WTC11 (cell line): ENCODE measurements around the gene WASF3. TPM values are rescaled to one million over a fixed set of nuclear protein-coding genes. Genes with fewer than 3 reads are reported as not detected.

ENCODE experiments used
- ATAC-seq: fragments of 200-7000 bp; cut with Tn5 transposase; 2 replicates; pipeline ENCODE4 v1.10.0; 2021; ENCODE audit warnings: mild to moderate bottlenecking, moderate library complexity
- CTCF ChIA-PET: fragments of 300-600 bp; sonication (Branson Sonifier 250); formaldehyde crosslinking; loops from one replicate; lab custom pipeline; 2021; ENCODE audit warnings: antibody characterized with exemption; lab: Charles Lee
- POLR2A ChIA-PET: fragments of 350-600 bp; sonication (Branson Sonifier 250); formaldehyde crosslinking; loops from one replicate; lab custom pipeline; 2021; ENCODE audit warnings: antibody characterized with exemption; lab: Charles Lee
- DNase-seq: peaks from one replicate; pipeline ENCODE4 v3.0.0; 2021; ENCODE audit warnings: low spot score
- H3K27ac Mint-ChIP-seq: 2 replicates; pipeline ENCODE4 v1.8.0; 2021; ENCODE audit warnings: mixed read lengths
- H3K27me3 Mint-ChIP-seq: 2 replicates; pipeline ENCODE4 v1.8.0; 2021; ENCODE audit warnings: low read depth, mild to moderate bottlenecking, moderate library complexity, mixed read lengths
- H3K36me3 Mint-ChIP-seq: 2 replicates; pipeline ENCODE4 v1.8.0; 2021; ENCODE audit warnings: mixed read lengths
- H3K4me1 Mint-ChIP-seq: 2 replicates; pipeline ENCODE4 v1.8.0; 2022; ENCODE audit warnings: mixed read lengths
- H3K4me3 Mint-ChIP-seq: 2 replicates; pipeline ENCODE4 v1.8.0; 2021; ENCODE audit warnings: mild to moderate bottlenecking, moderate library complexity, mixed read lengths
- H3K9me3 Mint-ChIP-seq: 2 replicates; pipeline ENCODE4 v1.8.0; 2021; ENCODE audit warnings: mixed read lengths
- ATF1 ChIP-seq: sonication (generic); formaldehyde crosslinking; IDR thresholded peaks from 2 replicates; pipeline ENCODE4 v1.8.1; 2023; ENCODE audit warnings: mild to moderate bottlenecking, moderate library complexity, missing genetic modification reagents
- FOXP1 ChIP-seq: sonication (generic); formaldehyde crosslinking; IDR thresholded peaks from 2 replicates; pipeline ENCODE4 v1.8.0; 2022; ENCODE audit warnings: missing genetic modification reagents, mild to moderate bottlenecking, moderate library complexity, borderline replicate concordance
- IRF2 ChIP-seq: sonication (generic); formaldehyde crosslinking; IDR thresholded peaks from 2 replicates; pipeline ENCODE4 v1.8.0; 2022; ENCODE audit warnings: low read depth, missing genetic modification reagents, borderline replicate concordance
- JUN ChIP-seq: sonication (generic); formaldehyde crosslinking; IDR thresholded peaks from 2 replicates; pipeline ENCODE4 v1.8.0; 2023; ENCODE audit warnings: mild to moderate bottlenecking, missing genetic modification reagents
- MXD4 ChIP-seq: fragments of 250-450 bp; sonication (Bioruptor Pico); IDR thresholded peaks from 2 replicates; pipeline ENCODE4 v1.8.0; 2021; ENCODE audit warnings: mild to moderate bottlenecking, moderate library complexity, borderline replicate concordance
- NFATC4 ChIP-seq: fragments of 250-450 bp; sonication (Bioruptor Pico); IDR thresholded peaks from 2 replicates; pipeline ENCODE4 v1.9.0; 2021; ENCODE audit warnings: mild to moderate bottlenecking
- NFYB ChIP-seq: sonication (generic); formaldehyde crosslinking; conservative IDR thresholded peaks from 2 replicates; pipeline ENCODE4 v1.8.0; 2022; ENCODE audit warnings: low read depth, missing genetic modification reagents
- NR2C2 ChIP-seq: sonication (generic); formaldehyde crosslinking; IDR thresholded peaks from 2 replicates; pipeline ENCODE4 v1.8.0; 2022; ENCODE audit warnings: mild to moderate bottlenecking, missing genetic modification reagents
- OVOL2 ChIP-seq: fragments of 250-450 bp; sonication (Bioruptor Pico); IDR thresholded peaks from 2 replicates; pipeline ENCODE4 v1.9.0; 2021; ENCODE audit warnings: mild to moderate bottlenecking, borderline replicate concordance
- RELA ChIP-seq: sonication (generic); formaldehyde crosslinking; IDR thresholded peaks from 2 replicates; pipeline ENCODE4 v1.8.1; 2022; ENCODE audit warnings: missing genetic modification reagents, mild to moderate bottlenecking, borderline replicate concordance
- SMAD3 ChIP-seq: sonication (generic); formaldehyde crosslinking; IDR thresholded peaks from 2 replicates; pipeline ENCODE4 v1.8.0; 2022; ENCODE audit warnings: missing genetic modification reagents, mild to moderate bottlenecking, borderline replicate concordance
- SMAD4 ChIP-seq: sonication (generic); formaldehyde crosslinking; IDR thresholded peaks from 2 replicates; pipeline ENCODE4 v1.8.0; 2022; ENCODE audit warnings: mild to moderate bottlenecking, missing genetic modification reagents
- SP1 ChIP-seq: sonication (generic); formaldehyde crosslinking; conservative IDR thresholded peaks from 2 replicates; pipeline ENCODE4 v1.8.1; 2022; ENCODE audit warnings: missing genetic modification reagents
- TEAD4 ChIP-seq: sonication (generic); formaldehyde crosslinking; IDR thresholded peaks from 2 replicates; pipeline ENCODE4 v1.8.0; 2022; ENCODE audit warnings: mild to moderate bottlenecking, missing genetic modification reagents
- ZNF317 ChIP-seq: sonication (generic); formaldehyde crosslinking; IDR thresholded peaks from 2 replicates; pipeline ENCODE4 v1.8.1; 2023; ENCODE audit warnings: low read depth, mild to moderate bottlenecking, moderate library complexity, missing genetic modification reagents, borderline replicate concordance
- total RNA-seq: library from RNA; stranded (reverse); gene quantifications from 3 replicates; pipeline ENCODE4 v1.2.3, GENCODE V29; 2021
- TF ChIP-seq, protein P1 (sequence below): sonication (generic); formaldehyde crosslinking; IDR thresholded peaks from 2 replicates; pipeline ENCODE4 v1.8.1; 2022; ENCODE audit warnings: mild to moderate bottlenecking, moderate library complexity, missing genetic modification reagents
- TF ChIP-seq, protein P2 (sequence below): fragments of 250-450 bp; sonication (Bioruptor Pico); conservative IDR thresholded peaks from 2 replicates; pipeline ENCODE4 v1.9.0; 2021; ENCODE audit warnings: mild to moderate bottlenecking
- TF ChIP-seq, protein P3 (sequence below): sonication (generic); formaldehyde crosslinking; IDR thresholded peaks from 2 replicates; pipeline ENCODE4 v1.8.0; 2022; ENCODE audit warnings: mild to moderate bottlenecking, missing genetic modification reagents
- TF ChIP-seq, protein P4 (sequence below): sonication (generic); formaldehyde crosslinking; conservative IDR thresholded peaks from 2 replicates; pipeline ENCODE4 v1.8.1; 2023; ENCODE audit warnings: mild to moderate bottlenecking, low read depth, missing genetic modification reagents, moderate library complexity
- TF ChIP-seq, protein P5 (sequence below): sonication (generic); formaldehyde crosslinking; conservative IDR thresholded peaks from 2 replicates; pipeline ENCODE4 v1.8.1; 2022; ENCODE audit warnings: mild to moderate bottlenecking, missing genetic modification reagents
- TF ChIP-seq, protein P6 (sequence below): sonication (generic); formaldehyde crosslinking; IDR thresholded peaks from 2 replicates; pipeline ENCODE4 v1.8.1; 2023; ENCODE audit warnings: mild to moderate bottlenecking, missing genetic modification reagents, borderline replicate concordance
- TF ChIP-seq, protein P7 (sequence below): fragments of 200-600 bp; IDR thresholded peaks from 2 replicates; pipeline ENCODE4 v1.8.0; 2022; ENCODE audit warnings: antibody characterized with exemption

The WASF3 gene
- total RNA-seq, 1 experiment from 2014 or later: 26.8 TPM

DNA sequence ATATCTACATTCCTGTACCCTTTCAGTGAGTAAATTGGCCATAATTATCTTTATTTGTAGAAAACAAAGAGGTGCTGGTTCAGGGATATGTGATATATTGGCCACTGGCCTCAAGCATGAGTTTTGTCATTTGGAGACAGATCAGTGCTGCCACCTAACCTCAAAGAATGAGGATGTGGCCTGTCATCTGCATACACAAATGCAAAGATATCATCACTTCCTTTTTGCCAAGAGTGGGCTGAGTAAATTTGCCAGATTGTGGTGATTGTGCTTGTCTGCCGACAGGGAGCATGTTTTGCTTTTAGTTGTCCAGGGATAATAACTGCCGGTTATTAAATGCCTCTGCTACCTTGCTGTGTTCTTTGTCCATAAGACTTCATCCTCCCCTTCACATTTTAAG lies 44.2 kb downstream of the WASF3 start:
- Mint-ChIP-seq H3K9me3 (peaks cover 2% of the 10 kb centered on the region), H3K27me3 (no peaks in the 10 kb centered on the region), H3K4me1 (peaks cover 41% of the 10 kb centered on the region), H3K4me3 (no peak overlapping the region), H3K36me3 (peaks cover 1% of the 10 kb centered on the region; the same call in 1 of the 2 replicates), H3K27ac (no peak overlapping the region)
- ATAC-seq (peak; percentile 31; the same call in 1 of the 2 replicates), DNase-seq (no peak)
- ChIA-PET POLR2A (no interaction called here), CTCF (interaction anchor here (1.2 kb wide), 1 partner anchor 97 kb away, joined by 3 read pairs; no protein-coding TSS in a partner anchor)
- TF ChIP-seq JUN (CRISPR knock-in tag): no peak
- TF ChIP-seq, protein P1, sequence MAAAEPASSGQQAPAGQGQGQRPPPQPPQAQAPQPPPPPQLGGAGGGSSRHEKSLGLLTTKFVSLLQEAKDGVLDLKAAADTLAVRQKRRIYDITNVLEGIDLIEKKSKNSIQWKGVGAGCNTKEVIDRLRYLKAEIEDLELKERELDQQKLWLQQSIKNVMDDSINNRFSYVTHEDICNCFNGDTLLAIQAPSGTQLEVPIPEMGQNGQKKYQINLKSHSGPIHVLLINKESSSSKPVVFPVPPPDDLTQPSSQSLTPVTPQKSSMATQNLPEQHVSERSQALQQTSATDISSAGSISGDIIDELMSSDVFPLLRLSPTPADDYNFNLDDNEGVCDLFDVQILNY (CRISPR knock-in tag): no peak
- no peak for TF ChIP-seq MXD4 (CRISPR knock-in tag)
- TF ChIP-seq, protein P2, sequence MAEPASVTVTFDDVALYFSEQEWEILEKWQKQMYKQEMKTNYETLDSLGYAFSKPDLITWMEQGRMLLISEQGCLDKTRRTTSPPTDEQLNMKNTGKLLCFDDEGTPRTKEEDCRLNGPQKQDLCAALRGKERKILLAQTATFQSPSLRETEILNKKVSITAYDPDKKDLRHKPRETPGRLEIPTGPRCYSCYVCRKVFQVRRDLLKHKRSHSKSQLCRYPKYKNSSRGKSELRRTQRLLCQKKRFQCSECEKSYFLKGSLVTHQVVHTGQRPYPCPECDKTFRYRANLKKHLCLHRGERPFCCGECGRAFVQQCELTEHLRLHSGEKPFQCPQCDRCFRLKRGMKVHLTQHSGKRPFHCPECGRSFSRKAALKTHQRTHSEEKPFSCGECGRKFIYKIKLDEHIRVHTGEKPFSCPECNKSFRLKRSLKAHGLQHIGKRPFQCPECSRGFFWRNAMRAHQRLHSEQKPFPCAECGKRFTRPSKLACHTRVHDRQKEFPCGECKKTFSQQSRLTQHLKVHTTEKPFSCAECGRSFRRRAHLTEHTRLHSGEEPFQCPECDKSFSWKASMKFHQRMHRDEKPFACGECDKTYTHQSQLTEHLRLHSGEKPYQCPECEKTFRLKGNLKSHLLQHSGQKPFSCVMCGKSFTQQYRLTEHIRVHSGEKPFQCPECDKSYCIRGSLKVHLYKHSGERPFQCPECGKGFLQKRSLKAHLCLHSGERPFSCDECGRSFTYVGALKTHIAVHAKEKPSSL (CRISPR knock-in tag): no peak
- no peak for TF ChIP-seq RELA
- no peak for TF ChIP-seq ATF1 (CRISPR knock-in tag)
- TF ChIP-seq, protein P3, sequence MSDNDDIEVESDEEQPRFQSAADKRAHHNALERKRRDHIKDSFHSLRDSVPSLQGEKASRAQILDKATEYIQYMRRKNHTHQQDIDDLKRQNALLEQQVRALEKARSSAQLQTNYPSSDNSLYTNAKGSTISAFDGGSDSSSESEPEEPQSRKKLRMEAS (CRISPR knock-in tag): no peak
- TF ChIP-seq NFATC4: no peak
- TF ChIP-seq, protein P4, sequence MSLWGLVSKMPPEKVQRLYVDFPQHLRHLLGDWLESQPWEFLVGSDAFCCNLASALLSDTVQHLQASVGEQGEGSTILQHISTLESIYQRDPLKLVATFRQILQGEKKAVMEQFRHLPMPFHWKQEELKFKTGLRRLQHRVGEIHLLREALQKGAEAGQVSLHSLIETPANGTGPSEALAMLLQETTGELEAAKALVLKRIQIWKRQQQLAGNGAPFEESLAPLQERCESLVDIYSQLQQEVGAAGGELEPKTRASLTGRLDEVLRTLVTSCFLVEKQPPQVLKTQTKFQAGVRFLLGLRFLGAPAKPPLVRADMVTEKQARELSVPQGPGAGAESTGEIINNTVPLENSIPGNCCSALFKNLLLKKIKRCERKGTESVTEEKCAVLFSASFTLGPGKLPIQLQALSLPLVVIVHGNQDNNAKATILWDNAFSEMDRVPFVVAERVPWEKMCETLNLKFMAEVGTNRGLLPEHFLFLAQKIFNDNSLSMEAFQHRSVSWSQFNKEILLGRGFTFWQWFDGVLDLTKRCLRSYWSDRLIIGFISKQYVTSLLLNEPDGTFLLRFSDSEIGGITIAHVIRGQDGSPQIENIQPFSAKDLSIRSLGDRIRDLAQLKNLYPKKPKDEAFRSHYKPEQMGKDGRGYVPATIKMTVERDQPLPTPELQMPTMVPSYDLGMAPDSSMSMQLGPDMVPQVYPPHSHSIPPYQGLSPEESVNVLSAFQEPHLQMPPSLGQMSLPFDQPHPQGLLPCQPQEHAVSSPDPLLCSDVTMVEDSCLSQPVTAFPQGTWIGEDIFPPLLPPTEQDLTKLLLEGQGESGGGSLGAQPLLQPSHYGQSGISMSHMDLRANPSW (CRISPR knock-in tag): no peak
- no peak for TF ChIP-seq TEAD4 (CRISPR knock-in tag)
- TF ChIP-seq, protein P5, sequence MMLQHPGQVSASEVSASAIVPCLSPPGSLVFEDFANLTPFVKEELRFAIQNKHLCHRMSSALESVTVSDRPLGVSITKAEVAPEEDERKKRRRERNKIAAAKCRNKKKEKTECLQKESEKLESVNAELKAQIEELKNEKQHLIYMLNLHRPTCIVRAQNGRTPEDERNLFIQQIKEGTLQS (CRISPR knock-in tag): no peak
- no peak for TF ChIP-seq NR2C2 (CRISPR knock-in tag)

DNA sequence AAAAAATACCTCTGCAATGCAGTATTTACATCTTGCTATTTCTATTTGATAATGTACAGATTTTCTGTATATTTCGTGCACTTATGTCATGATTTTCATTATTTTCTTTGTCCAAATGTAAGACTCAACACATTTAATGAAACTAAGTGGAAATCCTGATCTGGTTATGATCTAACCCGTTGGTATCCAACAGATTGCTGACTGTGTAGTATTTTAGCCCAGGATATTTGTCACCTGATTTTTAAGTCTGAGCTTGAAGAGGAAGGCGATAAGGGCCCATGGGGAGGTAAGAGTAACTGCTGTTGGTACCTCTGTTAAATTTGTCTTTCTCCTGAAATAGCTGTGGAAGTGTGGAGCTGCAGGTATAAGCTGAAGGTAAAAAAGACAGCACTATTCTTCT lies 45.3 kb downstream of the WASF3 start:
- CTCF ChIA-PET: no interaction called here

More for the DNA sequence above, 45.3 kb downstream of the WASF3 start:
- H3K9me3 Mint-ChIP-seq: no peaks in the 10 kb centered on the region
- ATAC-seq (no peak), DNase-seq (no peak)
- TF ChIP-seq, protein P6, sequence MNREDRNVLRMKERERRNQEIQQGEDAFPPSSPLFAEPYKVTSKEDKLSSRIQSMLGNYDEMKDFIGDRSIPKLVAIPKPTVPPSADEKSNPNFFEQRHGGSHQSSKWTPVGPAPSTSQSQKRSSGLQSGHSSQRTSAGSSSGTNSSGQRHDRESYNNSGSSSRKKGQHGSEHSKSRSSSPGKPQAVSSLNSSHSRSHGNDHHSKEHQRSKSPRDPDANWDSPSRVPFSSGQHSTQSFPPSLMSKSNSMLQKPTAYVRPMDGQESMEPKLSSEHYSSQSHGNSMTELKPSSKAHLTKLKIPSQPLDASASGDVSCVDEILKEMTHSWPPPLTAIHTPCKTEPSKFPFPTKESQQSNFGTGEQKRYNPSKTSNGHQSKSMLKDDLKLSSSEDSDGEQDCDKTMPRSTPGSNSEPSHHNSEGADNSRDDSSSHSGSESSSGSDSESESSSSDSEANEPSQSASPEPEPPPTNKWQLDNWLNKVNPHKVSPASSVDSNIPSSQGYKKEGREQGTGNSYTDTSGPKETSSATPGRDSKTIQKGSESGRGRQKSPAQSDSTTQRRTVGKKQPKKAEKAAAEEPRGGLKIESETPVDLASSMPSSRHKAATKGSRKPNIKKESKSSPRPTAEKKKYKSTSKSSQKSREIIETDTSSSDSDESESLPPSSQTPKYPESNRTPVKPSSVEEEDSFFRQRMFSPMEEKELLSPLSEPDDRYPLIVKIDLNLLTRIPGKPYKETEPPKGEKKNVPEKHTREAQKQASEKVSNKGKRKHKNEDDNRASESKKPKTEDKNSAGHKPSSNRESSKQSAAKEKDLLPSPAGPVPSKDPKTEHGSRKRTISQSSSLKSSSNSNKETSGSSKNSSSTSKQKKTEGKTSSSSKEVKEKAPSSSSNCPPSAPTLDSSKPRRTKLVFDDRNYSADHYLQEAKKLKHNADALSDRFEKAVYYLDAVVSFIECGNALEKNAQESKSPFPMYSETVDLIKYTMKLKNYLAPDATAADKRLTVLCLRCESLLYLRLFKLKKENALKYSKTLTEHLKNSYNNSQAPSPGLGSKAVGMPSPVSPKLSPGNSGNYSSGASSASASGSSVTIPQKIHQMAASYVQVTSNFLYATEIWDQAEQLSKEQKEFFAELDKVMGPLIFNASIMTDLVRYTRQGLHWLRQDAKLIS (CRISPR knock-in tag): no peak
- TF ChIP-seq NFATC4 (no peak), NFYB (no peak), SMAD4 (CRISPR knock-in tag) (no peak), SMAD3 (CRISPR knock-in tag) (no peak), IRF2 (CRISPR knock-in tag) (no peak), SP1 (CRISPR knock-in tag) (no peak), ZNF317 (CRISPR knock-in tag) (no peak), OVOL2 (CRISPR knock-in tag) (no peak), FOXP1 (no peak)
- TF ChIP-seq, protein P5 (CRISPR knock-in tag): no peak
- TF ChIP-seq, protein P7, sequence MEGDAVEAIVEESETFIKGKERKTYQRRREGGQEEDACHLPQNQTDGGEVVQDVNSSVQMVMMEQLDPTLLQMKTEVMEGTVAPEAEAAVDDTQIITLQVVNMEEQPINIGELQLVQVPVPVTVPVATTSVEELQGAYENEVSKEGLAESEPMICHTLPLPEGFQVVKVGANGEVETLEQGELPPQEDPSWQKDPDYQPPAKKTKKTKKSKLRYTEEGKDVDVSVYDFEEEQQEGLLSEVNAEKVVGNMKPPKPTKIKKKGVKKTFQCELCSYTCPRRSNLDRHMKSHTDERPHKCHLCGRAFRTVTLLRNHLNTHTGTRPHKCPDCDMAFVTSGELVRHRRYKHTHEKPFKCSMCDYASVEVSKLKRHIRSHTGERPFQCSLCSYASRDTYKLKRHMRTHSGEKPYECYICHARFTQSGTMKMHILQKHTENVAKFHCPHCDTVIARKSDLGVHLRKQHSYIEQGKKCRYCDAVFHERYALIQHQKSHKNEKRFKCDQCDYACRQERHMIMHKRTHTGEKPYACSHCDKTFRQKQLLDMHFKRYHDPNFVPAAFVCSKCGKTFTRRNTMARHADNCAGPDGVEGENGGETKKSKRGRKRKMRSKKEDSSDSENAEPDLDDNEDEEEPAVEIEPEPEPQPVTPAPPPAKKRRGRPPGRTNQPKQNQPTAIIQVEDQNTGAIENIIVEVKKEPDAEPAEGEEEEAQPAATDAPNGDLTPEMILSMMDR: no peak
- peaks cover 42% of the 10 kb centered on the region for H3K4me1 Mint-ChIP-seq
- H3K36me3 Mint-ChIP-seq: no peaks in the 10 kb centered on the region
- H3K27me3 Mint-ChIP-seq: no peaks in the 10 kb centered on the region
- H3K27ac Mint-ChIP-seq: no peak overlapping the region
- H3K4me3 Mint-ChIP-seq: no peak overlapping the region
- POLR2A ChIA-PET: no interaction called here
